A673 (cell line): ENCODE measurements around the gene KRT1. TPM values are rescaled to one million over a fixed set of nuclear protein-coding genes. Genes with fewer than 3 reads are reported as not detected.

Experiments used
- BruUV-seq: library from RNA; stranded (reverse); fragments of 400-500 nt; replicated peaks from 2 replicates; lab custom pipeline; 2021; lab: Mats Ljungman, UMichigan
- CTCF ChIA-PET: fragments of 300-600 bp; sonication (Branson Sonifier 250); formaldehyde crosslinking; loops from one replicate; lab custom pipeline; 2022; ENCODE audit warnings: antibody characterized with exemption; lab: Charles Lee
- POLR2A ChIA-PET: fragments of 300-600 bp; sonication (Branson Sonifier 250); formaldehyde crosslinking; loops from one replicate; lab custom pipeline; 2022; ENCODE audit warnings: antibody characterized with exemption; ENCODE audit not compliant: low non-redundant PET; lab: Charles Lee
- DNase-seq: peaks from one replicate; pipeline ENCODE4 v3.0.0-alpha.2; 2015; ENCODE audit warnings: low spot score
- H3K27ac ChIP-seq: fragments of 200-600 bp; sonication (generic); 2 replicates; pipeline ENCODE4 v1.5.1; 2016; ENCODE audit warnings: mixed run types, low read depth, mild to moderate bottlenecking, mixed read lengths, antibody characterized with exemption, low read length; ENCODE audit not compliant: poor library complexity, severe bottlenecking
- H3K27me3 ChIP-seq: fragments of 200-600 bp; sonication (generic); replicated peaks from 2 replicates; pipeline ENCODE4 v1.6.1; 2017; ENCODE audit warnings: mixed run types, low read depth, mild to moderate bottlenecking, mixed read lengths, antibody characterized with exemption, low read length; ENCODE audit not compliant: insufficient read depth, poor library complexity
- H3K36me3 ChIP-seq: fragments of 200-600 bp; sonication (generic); 2 replicates; pipeline ENCODE4 v1.6.1; 2016; ENCODE audit warnings: mixed run types, mild to moderate bottlenecking, mixed read lengths, antibody characterized with exemption, low read length; ENCODE audit not compliant: insufficient read depth, poor library complexity, severe bottlenecking
- H3K4me1 ChIP-seq: fragments of 200-600 bp; sonication (generic); 2 replicates; pipeline ENCODE4 v1.6.1; 2017; ENCODE audit warnings: mixed run types, mild to moderate bottlenecking, mixed read lengths, antibody characterized with exemption, low read length; ENCODE audit not compliant: insufficient read depth, poor library complexity, severe bottlenecking
- H3K4me3 ChIP-seq: fragments of 200-600 bp; sonication (generic); 2 replicates; pipeline ENCODE4 v1.5.1; 2016; ENCODE audit warnings: low read depth, mixed run types, mild to moderate bottlenecking, mixed read lengths, low read length; ENCODE audit not compliant: poor library complexity, severe bottlenecking
- H3K9me3 ChIP-seq: fragments of 200-600 bp; sonication (generic); 2 replicates; pipeline ENCODE4 v1.6.1; 2016; ENCODE audit warnings: mixed run types, low read depth, mild to moderate bottlenecking, mixed read lengths, antibody characterized with exemption, low read length; ENCODE audit not compliant: poor library complexity, severe bottlenecking
- CTCF ChIP-seq: fragments of 300-800, 200-600 bp; sonication (generic); conservative IDR thresholded peaks from 2 replicates; pipeline ENCODE4 v1.5.1; 2017; ENCODE audit warnings: low read depth, mild to moderate bottlenecking, antibody characterized with exemption, low read length, moderate library complexity, mixed read lengths
- EZH2 ChIP-seq: fragments of 200-600 bp; sonication (generic); IDR thresholded peaks from 2 replicates; pipeline ENCODE4 v1.6.1; 2017; ENCODE audit warnings: borderline replicate concordance, low read depth, mild to moderate bottlenecking, mixed read lengths, antibody characterized with exemption, low read length; ENCODE audit not compliant: poor library complexity, severe bottlenecking
- intact Hi-C: fragments of 100-400 bp; cut with micrococcal nuclease; formaldehyde crosslinking; loops from one replicate; pipeline ENCODE4 v1.10.0; 2022; ENCODE audit not compliant: unreplicated experiment
- total RNA-seq: library from RNA; stranded (reverse); gene quantifications from 2 replicates; pipeline ENCODE4 v1.2.3, GENCODE V29; 2021

KRT1 gene
- total RNA-seq, 1 experiment from 2014 or later, result not detected

DNA sequence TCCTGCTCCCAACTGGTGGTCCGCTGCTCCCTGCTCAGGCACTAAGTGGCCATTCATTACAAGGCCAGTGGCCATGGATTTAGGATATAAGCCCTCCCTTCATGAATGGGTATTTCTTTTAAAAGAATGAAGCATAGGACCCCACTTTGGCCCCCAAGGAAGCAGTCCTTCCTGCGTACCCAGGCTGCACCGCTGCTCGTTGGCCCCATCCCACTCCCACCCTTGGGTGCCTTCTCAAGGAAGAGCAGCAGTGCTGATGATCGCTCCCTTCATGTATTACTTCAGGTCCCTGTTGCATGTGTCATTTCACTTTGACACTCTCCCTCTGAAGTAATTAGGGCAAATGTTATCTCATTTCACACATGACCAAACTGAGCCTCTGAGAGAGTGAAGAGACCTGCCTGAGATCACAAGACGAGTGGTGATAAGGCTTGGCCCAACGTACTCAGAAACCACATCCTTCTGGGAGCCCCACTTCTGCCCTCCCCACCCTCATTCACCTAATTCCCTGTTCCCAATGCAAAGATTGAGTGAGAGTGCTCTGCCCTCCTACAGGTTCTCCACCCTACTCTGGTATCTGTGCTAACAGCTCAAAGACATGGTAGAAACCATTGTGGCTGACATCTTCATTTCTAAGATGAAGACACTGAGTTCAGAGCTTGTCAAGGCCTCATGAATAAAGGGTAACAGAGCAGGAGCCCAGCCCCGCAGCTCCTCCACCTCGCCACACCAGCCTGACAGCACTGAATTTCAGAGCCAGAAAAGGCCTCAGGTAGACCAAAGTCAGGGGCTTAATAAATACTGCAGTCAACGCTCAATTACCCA lies 17.9 kb downstream of the KRT1 start:
- no peaks in the 10 kb centered on the region for H3K36me3 ChIP-seq

GRCh38 chr12:52661668-52662067 lies 18.5 kb downstream of the KRT1 start:
- H3K36me3 ChIP-seq, result no peaks in the 10 kb centered on the region
- DNase-seq, result no peak
- intact Hi-C loops, result no loop called here
- CTCF ChIA-PET, result no interaction called here
- no TSS peak for BruUV-seq
- no peaks in the 10 kb centered on the region for H3K9me3 ChIP-seq
- H3K27me3 ChIP-seq, result no peaks in the 10 kb centered on the region
- no peak overlapping the region for H3K27ac ChIP-seq
- TF ChIP-seq CTCF (no peak), EZH2 (no peak)
- H3K4me1 ChIP-seq, result no peaks in the 10 kb centered on the region
- POLR2A ChIA-PET, result no interaction called here
- H3K4me3 ChIP-seq, result no peak overlapping the region

More for the DNA sequence above, 17.9 kb downstream of the KRT1 start:
- Histone ChIP-seq H3K4me1 (no peaks in the 10 kb centered on the region), H3K9me3 (no peaks in the 10 kb centered on the region), H3K27me3 (no peaks in the 10 kb centered on the region), H3K4me3 (no peak overlapping the region), H3K27ac (no peak overlapping the region)
- DNase-seq, result no peak
- intact Hi-C loops, result no loop called here
- BruUV-seq, result no TSS peak
- TF ChIP-seq CTCF (no peak), EZH2 (no peak)
- ChIA-PET POLR2A (no interaction called here), CTCF (no interaction called here)

DNA sequence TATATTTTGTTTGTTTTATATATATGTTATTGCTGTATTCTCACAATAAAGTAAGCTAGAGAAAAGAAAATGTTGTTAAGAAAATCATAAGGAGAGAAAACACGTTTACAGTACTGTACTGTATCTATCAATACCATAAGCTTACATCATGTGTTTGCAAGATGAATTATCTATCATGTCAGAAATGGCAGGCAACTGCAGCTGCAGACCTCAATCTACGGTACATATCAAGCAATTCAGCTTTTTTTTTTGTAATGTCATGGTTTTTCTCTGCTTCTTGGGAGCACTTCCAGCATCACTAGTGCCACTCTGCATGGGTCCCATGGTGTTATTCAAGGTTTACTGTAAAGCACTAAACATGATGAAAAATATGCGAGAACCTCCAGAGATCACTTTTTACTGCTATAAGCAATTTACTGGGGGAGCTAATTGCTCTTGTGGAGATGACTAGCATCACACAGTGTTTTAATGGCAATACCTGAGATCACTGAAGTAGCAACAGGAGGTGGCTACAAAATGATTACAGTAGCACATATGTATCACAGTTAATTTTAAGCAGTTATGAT lies 19.2 kb downstream of the KRT1 start:
- Histone ChIP-seq H3K4me1 (no peaks in the 10 kb centered on the region), H3K36me3 (no peaks in the 10 kb centered on the region), H3K27me3 (no peaks in the 10 kb centered on the region), H3K9me3 (no peaks in the 10 kb centered on the region), H3K4me3 (no peak overlapping the region), H3K27ac (no peak overlapping the region)
- TF ChIP-seq EZH2 (no peak), CTCF (no peak)
- ChIA-PET POLR2A (no interaction called here), CTCF (no interaction called here)
- DNase-seq, result no peak
- no TSS peak for BruUV-seq
- intact Hi-C loops, result no loop called here
